Suprapubic skin (tissue), 4 donors: ENCODE results near the gene OSBPL6. TPM values are rescaled to one million over a fixed set of nuclear protein-coding genes. Genes with fewer than 3 reads are reported as not detected.

Experiments
- DNase-seq, 2 donors: peaks; one replicate each; pipeline ENCODE4 v3.0.0-alpha.2; 2019; ENCODE audit warnings: low spot score in 2 of 2
- H3K27ac ChIP-seq: fragments of 200-600 bp; sonication (generic); one replicate; pipeline ENCODE4 v1.5.1; 2019
- H3K27me3 ChIP-seq: fragments of 200-600 bp; sonication (generic); one replicate; pipeline ENCODE4 v1.5.1; 2019
- H3K36me3 ChIP-seq: fragments of 200-600 bp; sonication (generic); one replicate; pipeline ENCODE4 v1.5.1; 2019
- H3K4me1 ChIP-seq: fragments of 200-600 bp; sonication (generic); one replicate; pipeline ENCODE4 v1.5.1; 2019
- H3K4me3 ChIP-seq: fragments of 200-600 bp; sonication (generic); one replicate; pipeline ENCODE4 v1.5.1; 2019; ENCODE audit warnings: mild to moderate bottlenecking
- H3K9me3 ChIP-seq: fragments of 200-600 bp; sonication (generic); one replicate; pipeline ENCODE4 v1.5.1; 2019
- EP300 ChIP-seq: sonication (generic); formaldehyde crosslinking; IDR thresholded peaks from one replicate; pipeline ENCODE4 v1.6.1; 2017; ENCODE audit warnings: antibody characterized with exemption
- POLR2A ChIP-seq, 2 donors: fragments of 450-650 bp; IDR thresholded peaks; one replicate each; pipeline ENCODE4 v1.6.1; 2017; ENCODE audit warnings: antibody characterized with exemption in 2 of 2, mild to moderate bottlenecking in 2 of 2, moderate library complexity in 2 of 2
- POLR2AphosphoS5 ChIP-seq, 3 donors: sonication (generic); formaldehyde crosslinking; IDR thresholded peaks; one replicate each; pipeline ENCODE4 v1.6.1; 2017; ENCODE audit warnings: antibody characterized with exemption in 3 of 3
- WGBS: methylation state at CpG from one replicate; pipeline ENCODE4 v1.1.5; 2018; 5-methylcytosine and 5-hydroxymethylcytosine counted together
- total RNA-seq, 4 donors: library from RNA; depleted of rRNA; stranded (reverse); fragments of >200 nt; gene quantifications; one replicate each; pipeline ENCODE4 v1.1.0, GENCODE V29; 2016
- TF ChIP-seq, protein P1 (sequence below), 2 donors: fragments of 200-600 bp in 1 of 2; fragments of 450-650 bp in 1 of 2; sonication (generic) in 1 of 2; IDR thresholded peaks; one replicate each; pipeline ENCODE4 v1.5.1; 2016 to 2019; ENCODE audit warnings: antibody characterized with exemption in 2 of 2, mild to moderate bottlenecking in 1 of 2, moderate library complexity in 1 of 2

The OSBPL6 gene
- total RNA-seq, 4 donors from 2014 or later = 19.5 to 30.9 (median 23.9) TPM

DNA sequence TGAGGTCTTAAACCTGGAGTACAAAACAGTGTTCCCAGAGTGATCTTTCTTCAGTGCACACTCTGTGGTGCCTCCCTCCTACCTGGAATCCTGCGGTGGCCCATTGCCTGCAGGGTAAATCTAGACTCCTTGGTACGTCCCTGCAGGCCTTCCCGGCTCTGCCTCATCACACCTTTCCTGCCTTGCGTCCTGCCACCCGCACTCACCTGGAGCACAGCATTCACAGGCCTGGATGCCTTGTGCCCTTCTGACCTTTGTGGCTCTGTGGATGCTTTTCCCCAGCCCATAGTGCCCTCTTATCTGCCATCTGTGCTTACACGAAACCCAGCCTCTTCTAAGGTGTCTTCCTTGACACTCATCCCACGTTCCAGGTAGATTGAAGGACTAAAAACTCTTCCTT is 194.0 kb downstream of the OSBPL6 start:
- H3K27ac ChIP-seq = no peak overlapping the region
- H3K4me1 ChIP-seq = no peaks in the 10 kb centered on the region
- no peak for DNase-seq
- 91% methylated on average over 7 of the region's 7 CpGs for whole genome bisulfite sequencing
- TF ChIP-seq EP300 = no peak
- no peak for TF ChIP-seq POLR2AphosphoS5 (IDR thresholded peaks at IDR 0.05)
- H3K27me3 ChIP-seq = no peaks in the 10 kb centered on the region
- peaks cover 11% of the 10 kb centered on the region for H3K36me3 ChIP-seq
- H3K4me3 ChIP-seq = no peak overlapping the region
- no peaks in the 10 kb centered on the region for H3K9me3 ChIP-seq

DNA sequence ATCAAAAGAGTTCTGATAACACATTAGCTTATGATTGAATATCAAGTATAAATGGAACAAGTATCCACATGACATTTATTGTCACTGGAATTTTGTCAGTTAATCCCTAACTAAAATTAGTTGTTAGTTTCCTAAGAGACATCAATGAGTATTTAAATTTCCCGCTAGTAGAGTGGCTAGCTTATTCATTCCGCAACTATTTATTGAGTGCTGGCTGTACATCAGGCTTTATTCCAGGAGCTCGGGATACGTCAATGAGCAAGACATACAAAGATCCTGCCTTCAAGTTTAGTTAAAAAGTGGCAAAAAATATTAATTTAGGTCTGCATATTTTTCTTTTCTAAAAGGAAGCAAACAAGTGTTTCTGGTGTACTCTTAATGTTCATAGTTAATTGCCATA is 197.4 kb downstream of the OSBPL6 start:
- H3K36me3 ChIP-seq = peaks cover 11% of the 10 kb centered on the region

DNA sequence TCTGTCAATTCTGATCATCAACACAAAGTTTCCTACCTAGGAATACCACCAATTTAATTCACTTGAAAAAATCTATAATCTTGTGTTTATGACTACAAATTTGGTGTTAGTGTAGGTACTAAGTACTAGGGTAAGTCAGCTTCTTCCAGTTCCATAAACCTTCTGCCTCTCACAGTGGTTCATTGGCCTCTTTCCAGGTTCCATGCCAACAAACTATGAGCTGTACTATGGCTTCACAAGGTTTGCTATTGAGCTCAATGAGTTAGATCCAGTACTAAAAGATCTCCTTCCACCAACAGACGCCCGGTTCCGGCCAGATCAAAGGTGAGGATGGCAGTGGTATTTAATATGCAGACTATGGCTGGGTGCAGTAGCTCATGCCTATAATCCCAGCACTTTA is 197.9 kb downstream of the OSBPL6 start:
- WGBS = 94% methylated on average over 3 of the region's 3 CpGs

More for the DNA sequence above, 197.4 kb downstream of the OSBPL6 start:
- H3K4me1 ChIP-seq = no peaks in the 10 kb centered on the region
- 90% methylated on average over 4 of the region's 4 CpGs for WGBS
- DNase-seq = no peak
- H3K9me3 ChIP-seq = no peaks in the 10 kb centered on the region
- TF ChIP-seq EP300 = no peak
- no peak for TF ChIP-seq POLR2A (IDR thresholded peaks at IDR 0.05)
- no peak for TF ChIP-seq POLR2AphosphoS5 (IDR thresholded peaks at IDR 0.05)
- TF ChIP-seq, protein P1, sequence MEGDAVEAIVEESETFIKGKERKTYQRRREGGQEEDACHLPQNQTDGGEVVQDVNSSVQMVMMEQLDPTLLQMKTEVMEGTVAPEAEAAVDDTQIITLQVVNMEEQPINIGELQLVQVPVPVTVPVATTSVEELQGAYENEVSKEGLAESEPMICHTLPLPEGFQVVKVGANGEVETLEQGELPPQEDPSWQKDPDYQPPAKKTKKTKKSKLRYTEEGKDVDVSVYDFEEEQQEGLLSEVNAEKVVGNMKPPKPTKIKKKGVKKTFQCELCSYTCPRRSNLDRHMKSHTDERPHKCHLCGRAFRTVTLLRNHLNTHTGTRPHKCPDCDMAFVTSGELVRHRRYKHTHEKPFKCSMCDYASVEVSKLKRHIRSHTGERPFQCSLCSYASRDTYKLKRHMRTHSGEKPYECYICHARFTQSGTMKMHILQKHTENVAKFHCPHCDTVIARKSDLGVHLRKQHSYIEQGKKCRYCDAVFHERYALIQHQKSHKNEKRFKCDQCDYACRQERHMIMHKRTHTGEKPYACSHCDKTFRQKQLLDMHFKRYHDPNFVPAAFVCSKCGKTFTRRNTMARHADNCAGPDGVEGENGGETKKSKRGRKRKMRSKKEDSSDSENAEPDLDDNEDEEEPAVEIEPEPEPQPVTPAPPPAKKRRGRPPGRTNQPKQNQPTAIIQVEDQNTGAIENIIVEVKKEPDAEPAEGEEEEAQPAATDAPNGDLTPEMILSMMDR (IDR thresholded peaks at IDR 0.05) = no peak
- no peak overlapping the region for H3K27ac ChIP-seq
- no peak overlapping the region for H3K4me3 ChIP-seq
- no peaks in the 10 kb centered on the region for H3K27me3 ChIP-seq

DNA sequence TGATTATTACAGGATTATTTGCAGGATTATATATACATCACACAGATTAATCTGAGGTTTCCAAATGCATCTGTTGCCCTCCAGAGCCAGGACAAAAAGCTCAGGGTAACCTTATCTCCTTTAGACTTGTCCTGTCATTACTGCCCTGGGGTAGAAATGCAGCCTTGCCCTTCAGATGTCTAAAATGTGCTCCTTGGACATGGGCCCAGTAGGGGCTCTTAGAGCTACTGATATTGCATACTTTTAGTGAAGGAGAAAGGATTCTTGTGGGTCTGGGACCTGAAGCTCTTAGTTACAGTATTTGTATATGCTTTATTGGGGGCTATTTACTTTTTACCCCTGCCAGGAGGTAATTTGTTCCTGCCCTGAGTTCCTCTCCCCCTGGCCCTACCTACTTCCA is 200.5 kb downstream of the OSBPL6 start:
- H3K27ac ChIP-seq = no peak overlapping the region
- H3K27me3 ChIP-seq = no peaks in the 10 kb centered on the region
- H3K4me3 ChIP-seq = no peak overlapping the region
- no peaks in the 10 kb centered on the region for H3K4me1 ChIP-seq
- TF ChIP-seq POLR2AphosphoS5 (IDR thresholded peaks at IDR 0.05) = no peak
- TF ChIP-seq POLR2A (IDR thresholded peaks at IDR 0.05) = no peak
- TF ChIP-seq EP300 = no peak
- TF ChIP-seq, protein P1 (IDR thresholded peaks at IDR 0.05) = no peak
- no peak for DNase-seq
- H3K36me3 ChIP-seq = peaks cover 4% of the 10 kb centered on the region
- no peaks in the 10 kb centered on the region for H3K9me3 ChIP-seq

More for the DNA sequence above, 197.9 kb downstream of the OSBPL6 start:
- no peak for DNase-seq
- Histone ChIP-seq H3K36me3 (peaks cover 11% of the 10 kb centered on the region), H3K27me3 (no peaks in the 10 kb centered on the region), H3K9me3 (no peaks in the 10 kb centered on the region), H3K4me1 (no peaks in the 10 kb centered on the region), H3K4me3 (no peak overlapping the region), H3K27ac (no peak overlapping the region)
- no peak for TF ChIP-seq POLR2AphosphoS5 (IDR thresholded peaks at IDR 0.05)
- TF ChIP-seq, protein P1 (IDR thresholded peaks at IDR 0.05) = no peak

DNA sequence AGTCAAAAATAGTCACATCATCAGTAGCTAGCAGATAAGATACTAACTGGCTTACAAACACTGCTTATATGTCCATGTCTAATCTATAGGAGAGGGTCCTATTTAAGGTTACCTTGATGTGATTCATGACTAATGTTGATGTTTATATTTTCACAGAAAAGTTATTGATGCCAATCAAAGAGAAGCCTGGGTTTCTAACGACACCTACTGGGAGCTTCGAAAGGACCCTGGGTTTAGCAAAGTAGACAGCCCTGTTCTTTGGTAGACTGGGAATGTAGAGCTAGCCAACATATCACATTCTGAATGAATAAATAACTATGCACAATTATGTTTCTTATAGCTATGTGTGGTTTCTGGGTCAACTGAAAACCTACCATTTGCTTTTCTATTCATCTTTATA is 201.0 kb downstream of the OSBPL6 start:
- Histone ChIP-seq H3K27ac (no peak overlapping the region), H3K27me3 (no peaks in the 10 kb centered on the region), H3K36me3 (peaks cover under 1% of the 10 kb centered on the region), H3K9me3 (no peaks in the 10 kb centered on the region), H3K4me3 (no peak overlapping the region), H3K4me1 (no peaks in the 10 kb centered on the region)
- TF ChIP-seq POLR2A (IDR thresholded peaks at IDR 0.05) (no peak), EP300 (no peak), POLR2AphosphoS5 (IDR thresholded peaks at IDR 0.05) (no peak)
- TF ChIP-seq, protein P1 (IDR thresholded peaks at IDR 0.05) = no peak
- DNase-seq = no peak
- 92% methylated on average over 2 of the region's 2 CpGs for WGBS

DNA sequence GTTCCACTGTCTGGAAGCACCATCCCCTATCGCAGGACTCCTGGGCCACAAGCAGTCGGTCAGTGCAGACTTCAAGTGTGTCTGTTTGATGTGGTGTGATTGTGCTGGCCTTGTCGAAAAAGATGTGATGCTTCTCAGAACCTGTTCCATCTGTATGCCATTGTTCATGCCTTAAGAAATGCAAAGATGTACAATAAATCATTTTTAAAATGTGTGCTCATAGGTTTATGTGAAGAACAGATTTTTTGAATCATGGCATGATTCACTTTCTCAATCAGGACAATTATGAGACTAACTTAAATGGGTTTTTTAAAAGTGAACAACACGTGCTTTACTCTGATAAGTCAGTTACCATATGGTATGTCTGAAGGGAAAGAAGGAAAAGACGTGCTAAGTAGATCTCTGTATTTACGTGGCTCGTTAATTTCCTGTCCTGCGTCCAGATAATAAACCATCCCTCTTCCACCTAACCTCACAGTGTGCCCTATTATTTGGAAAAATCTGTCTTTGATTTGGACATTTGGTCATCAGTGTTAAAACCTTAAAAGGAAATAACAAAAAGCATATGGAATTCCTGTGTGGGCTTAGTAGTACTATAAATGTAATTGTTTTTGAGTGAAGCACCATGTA is 201.7 kb downstream of the OSBPL6 start:
- DNase-seq = no peak
- Histone ChIP-seq H3K27me3 (no peaks in the 10 kb centered on the region), H3K36me3 (no peaks in the 10 kb centered on the region), H3K9me3 (no peaks in the 10 kb centered on the region), H3K27ac (no peak overlapping the region), H3K4me3 (no peak overlapping the region), H3K4me1 (no peaks in the 10 kb centered on the region)
- 75% methylated on average over 8 of the region's 8 CpGs for WGBS
- TF ChIP-seq POLR2AphosphoS5 (IDR thresholded peaks at IDR 0.05) (no peak), EP300 (no peak), POLR2A (IDR thresholded peaks at IDR 0.05) (no peak)
- TF ChIP-seq, protein P1 (IDR thresholded peaks at IDR 0.05) = no peak
